CD4-positive, alpha-beta memory T cell (primary cell): ENCODE measurements around the gene PREX1. TPM values are rescaled to one million over a fixed set of nuclear protein-coding genes. Genes with fewer than 3 reads are reported as not detected.
A peak's percentile ranks its signal among the peaks of the same experiment; 100 is the strongest.

Experiments
- CTCF ChIA-PET: fragments of 350-600 bp; sonication (Branson Sonifier 250); formaldehyde crosslinking; loops from one replicate; lab custom pipeline; 2021; ENCODE audit warnings: inconsistent platforms; ENCODE audit not compliant: partially characterized antibody; lab: Charles Lee
- POLR2A ChIA-PET: fragments of 350-600 bp; sonication (Branson Sonifier 250); formaldehyde crosslinking; loops from one replicate; lab custom pipeline; 2021; ENCODE audit not compliant: partially characterized antibody; lab: Charles Lee
- DNase-seq, 5 donors: peaks; one replicate each; pipeline versions ENCODE4 v3.0.0 to v3.0.0-alpha.2; 2020 to 2022; ENCODE audit warnings: mixed read lengths in 1 of 5
- H3K27ac ChIP-seq: one replicate; pipeline ENCODE4 v1.7.0; 2013; ENCODE audit warnings: low read depth, low read length
- H3K27me3 ChIP-seq: 2 replicates; pipeline ENCODE4 v1.7.0; 2013; ENCODE audit warnings: mild to moderate bottlenecking, low read length, moderate library complexity; ENCODE audit not compliant: insufficient read depth
- H3K36me3 ChIP-seq: 2 replicates; pipeline ENCODE4 v1.7.0; 2013; ENCODE audit warnings: mild to moderate bottlenecking, low read length, moderate library complexity; ENCODE audit not compliant: insufficient read depth
- H3K4me1 ChIP-seq: 2 replicates; pipeline ENCODE4 v1.7.0; 2013; ENCODE audit warnings: mild to moderate bottlenecking, low read length, moderate library complexity; ENCODE audit not compliant: insufficient read depth
- H3K4me3 ChIP-seq, 2 donors: one replicate each; pipeline ENCODE4 v1.7.0; 2013; ENCODE audit warnings: low read length in 2 of 2, mild to moderate bottlenecking in 1 of 2
- H3K9me3 ChIP-seq, 2 donors: one replicate each; pipeline ENCODE4 v1.7.0; 2013; ENCODE audit warnings: low read length in 2 of 2, control low read depth in 1 of 2; ENCODE audit not compliant: control insufficient read depth in 1 of 2
- H3K27ac Mint-ChIP-seq, 7 donors: one replicate each; pipeline ENCODE4 v1.8.0; 2020 to 2021; ENCODE audit warnings: mixed read lengths in 7 of 7, mild to moderate bottlenecking in 6 of 7, inconsistent platforms in 3 of 7, moderate library complexity in 3 of 7
- H3K27me3 Mint-ChIP-seq, 2 donors: one replicate each; pipeline ENCODE4 v1.8.0; 2020 to 2021; ENCODE audit warnings: mixed read lengths in 2 of 2
- H3K36me3 Mint-ChIP-seq, 2 donors: one replicate each; pipeline ENCODE4 v1.8.0; 2020 to 2021; ENCODE audit warnings: mixed read lengths in 2 of 2, inconsistent platforms in 1 of 2, mild to moderate bottlenecking in 1 of 2
- H3K4me1 Mint-ChIP-seq, 4 donors: one replicate each; pipeline ENCODE4 v1.8.0; 2020 to 2021; ENCODE audit warnings: mixed read lengths in 4 of 4, mild to moderate bottlenecking in 1 of 4
- H3K4me3 Mint-ChIP-seq, 8 donors: one replicate each; pipeline ENCODE4 v1.8.0; 2020 to 2021; ENCODE audit warnings: mixed read lengths in 8 of 8, mild to moderate bottlenecking in 7 of 8, moderate library complexity in 6 of 8, inconsistent platforms in 3 of 8
- H3K9me3 Mint-ChIP-seq, 8 donors: one replicate each; pipeline ENCODE4 v1.8.0; 2020 to 2021; ENCODE audit warnings: mixed read lengths in 8 of 8, mild to moderate bottlenecking in 5 of 8, inconsistent platforms in 3 of 8, moderate library complexity in 1 of 8
- intact Hi-C: fragments of 100-400 bp; cut with micrococcal nuclease; formaldehyde crosslinking; loops from one replicate; pipeline ENCODE4 v1.15.1; 2023
- polyA plus RNA-seq, 2 donors: library from polyadenylated mRNA; unstranded; fragments of 300-500 nt; fragmentation: Illumina TruSeq; gene quantifications; one replicate each; pipeline ENCODE4 v1.2.3, GENCODE V29; 2021
- total RNA-seq, 2 experiments: library from RNA; stranded (reverse); gene quantifications; one replicate each; pipeline ENCODE4 v1.2.3, GENCODE V29; 2021

PREX1 gene
- total and polyA plus RNA-seq, 4 experiments from 2014 or later, result 10.6 to 165 (median 122) TPM

- Histone ChIP-seq H3K36me3 (peaks cover 42% of the 10 kb centered on the region), H3K9me3 (no peaks in the 10 kb centered on the region), H3K27ac (no peak overlapping the region), H3K4me3 (no peak overlapping the region), H3K4me1 (peaks cover 40% of the 10 kb centered on the region), H3K27me3 (no peaks in the 10 kb centered on the region)
- CTCF ChIA-PET, result no interaction called here
- peaks cover 42 to 64% of the 10 kb centered on the region in 2 donors for H3K36me3 Mint-ChIP-seq
- peak overlapping the region in 2 of 7 donors; percentile 37 to 44 for H3K27ac Mint-ChIP-seq
- intact Hi-C loops, result no loop called here
- H3K4me3 Mint-ChIP-seq, result no peak overlapping the region
- no peak for DNase-seq
- H3K9me3 Mint-ChIP-seq, result peaks cover 0 to 2% (median 0%) of the 10 kb centered on the region in 8 donors
- POLR2A ChIA-PET, result no interaction called here
- H3K27me3 Mint-ChIP-seq, result no peaks in the 10 kb centered on the region
- H3K4me1 Mint-ChIP-seq, result peaks cover 27 to 58% (median 47%) of the 10 kb centered on the region in 4 donors
Measured at GRCh38 chr20:48744515-48744914, 83.3 kb downstream of the PREX1 start.

DNA sequence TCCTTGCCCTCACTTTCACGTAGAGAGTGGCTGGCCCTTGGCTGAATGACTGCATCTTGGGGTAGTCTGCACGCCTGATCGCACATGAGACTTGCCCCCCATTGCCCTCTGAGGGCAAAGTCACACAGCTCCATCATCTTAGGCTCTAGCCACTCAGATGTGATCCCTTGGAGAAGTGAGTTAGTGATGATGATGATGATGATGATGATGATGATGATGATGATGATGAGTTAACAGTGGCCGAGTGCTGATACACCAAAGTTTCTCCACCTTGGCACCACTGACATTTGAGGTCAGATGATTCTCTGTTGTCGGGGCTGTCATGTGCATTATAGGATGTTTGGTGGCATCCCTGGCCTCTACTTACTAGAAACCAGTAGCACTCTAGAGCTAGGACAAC lies 84.0 kb downstream of the PREX1 start:
- Mint-ChIP-seq H3K36me3 (peaks cover 46 to 69% of the 10 kb centered on the region in 2 donors), H3K4me1 (peaks cover 28 to 58% (median 48%) of the 10 kb centered on the region in 4 donors), H3K9me3 (peaks cover 0 to 2% (median 0%) of the 10 kb centered on the region in 8 donors), H3K27me3 (no peaks in the 10 kb centered on the region), H3K4me3 (no peak overlapping the region), H3K27ac (peak overlapping the region in 4 of 7 donors; percentile 6 to 46 (median 36))
- H3K4me3 ChIP-seq, result no peak overlapping the region
- peaks cover 42% of the 10 kb centered on the region for H3K36me3 ChIP-seq
- CTCF ChIA-PET, result no interaction called here
- no peak for DNase-seq
- H3K4me1 ChIP-seq, result peaks cover 40% of the 10 kb centered on the region
- no peak overlapping the region for H3K27ac ChIP-seq
- intact Hi-C loops, result no loop called here
- H3K27me3 ChIP-seq, result no peaks in the 10 kb centered on the region
- H3K9me3 ChIP-seq, result no peaks in the 10 kb centered on the region
- POLR2A ChIA-PET, result interaction anchor here (1.2 to 1.3 kb wide), 2 partner anchors 17 to 86 kb away, joined by 3 to 4 read pairs; no protein-coding TSS in a partner anchor

GRCh38 chr20:48742912-48743680 lies 84.7 kb downstream of the PREX1 start:
- no peak overlapping the region for H3K4me3 Mint-ChIP-seq
- Histone ChIP-seq H3K27me3 (no peaks in the 10 kb centered on the region), H3K4me3 (no peak overlapping the region), H3K9me3 (no peaks in the 10 kb centered on the region), H3K27ac (no peak overlapping the region), H3K4me1 (peaks cover 40% of the 10 kb centered on the region), H3K36me3 (peaks cover 43% of the 10 kb centered on the region)
- intact Hi-C loops, result no loop called here
- peak overlapping the region in 5 of 7 donors; percentile 19 to 84 (median 38) for H3K27ac Mint-ChIP-seq
- peaks cover 0 to 2% (median 0%) of the 10 kb centered on the region in 8 donors for H3K9me3 Mint-ChIP-seq
- CTCF ChIA-PET, result no interaction called here
- no peak for DNase-seq
- no peaks in the 10 kb centered on the region for H3K27me3 Mint-ChIP-seq
- POLR2A ChIA-PET, result interaction anchor here (1.2 to 1.3 kb wide), 2 partner anchors 18 to 86 kb away, joined by 3 to 4 read pairs; no protein-coding TSS in a partner anchor
- peaks cover 39 to 66% of the 10 kb centered on the region in 2 donors for H3K36me3 Mint-ChIP-seq
- peaks cover 28 to 58% (median 47%) of the 10 kb centered on the region in 4 donors for H3K4me1 Mint-ChIP-seq

- H3K4me1 Mint-ChIP-seq, result peaks cover 33 to 62% (median 50%) of the 10 kb centered on the region in 4 donors
- ChIA-PET POLR2A (no interaction called here), CTCF (no interaction called here)
- no peak overlapping the region for H3K4me3 Mint-ChIP-seq
- Histone ChIP-seq H3K9me3 (no peaks in the 10 kb centered on the region), H3K27me3 (no peaks in the 10 kb centered on the region), H3K27ac (no peak overlapping the region), H3K36me3 (peaks cover 51% of the 10 kb centered on the region), H3K4me1 (peaks cover 43% of the 10 kb centered on the region), H3K4me3 (no peak overlapping the region)
- peaks cover 42 to 72% of the 10 kb centered on the region in 2 donors for H3K36me3 Mint-ChIP-seq
- intact Hi-C loops, result no loop called here
- H3K27ac Mint-ChIP-seq, result peak overlapping the region in 3 of 7 donors; percentile 47 to 61 (median 58)
- H3K9me3 Mint-ChIP-seq, result peaks cover 0 to 2% (median 0%) of the 10 kb centered on the region in 8 donors
- no peaks in the 10 kb centered on the region for H3K27me3 Mint-ChIP-seq
- DNase-seq, result no peak
Measured at GRCh38 chr20:48742233-48742632, 85.6 kb downstream of the PREX1 start.

DNA sequence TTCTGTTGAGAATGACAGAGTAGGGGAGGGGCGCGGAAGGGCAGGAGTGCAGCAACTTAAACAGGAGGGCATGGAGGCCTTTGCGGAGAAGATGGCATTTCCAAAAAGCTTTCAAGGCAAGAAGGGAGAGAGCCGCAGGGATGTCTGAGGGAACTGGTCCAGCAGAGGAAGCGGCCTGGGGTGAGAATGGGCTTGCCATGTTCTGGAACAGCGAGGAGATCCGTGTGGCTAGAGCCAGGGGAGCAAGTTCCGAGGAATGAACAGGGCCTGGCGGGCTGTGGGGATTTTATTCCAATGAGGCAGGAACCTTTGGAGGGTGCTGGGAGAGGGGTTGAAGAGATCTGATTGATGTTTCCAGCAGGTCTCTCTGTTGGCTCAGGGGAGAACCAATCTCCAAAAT lies 86.1 kb downstream of the PREX1 start:
- CTCF ChIA-PET, result no interaction called here

DNA sequence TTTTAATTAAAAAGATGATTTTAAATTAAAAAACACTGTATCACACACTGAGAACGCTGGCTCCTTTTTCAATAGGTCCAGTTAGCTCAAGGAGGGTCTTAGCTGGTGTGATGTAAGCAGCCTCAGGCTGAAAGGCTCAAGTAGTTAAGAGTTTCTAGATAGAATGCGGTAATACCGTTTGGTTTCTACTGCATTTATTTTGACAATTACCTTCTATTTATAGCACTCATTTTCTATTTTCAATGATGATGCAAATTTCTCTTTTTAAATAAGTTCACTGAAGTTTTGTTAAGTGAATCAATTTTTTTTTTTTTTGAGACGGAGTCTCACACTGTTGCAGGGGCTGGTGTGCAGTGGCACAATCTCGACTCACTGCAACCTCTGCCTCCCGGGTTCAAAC lies 87.1 kb downstream of the PREX1 start:
- H3K4me1 Mint-ChIP-seq, result peaks cover 42 to 72% (median 60%) of the 10 kb centered on the region in 4 donors
- H3K27me3 Mint-ChIP-seq, result no peaks in the 10 kb centered on the region
- ChIA-PET POLR2A (interaction anchor here (0.8 to 4.2 kb wide), 4 partner anchors 11 to 86 kb away, joined by 3 to 16 read pairs (median 10); partner anchors contain the start of gene PREX1), CTCF (no interaction called here)
- peaks cover 39 to 79% of the 10 kb centered on the region in 2 donors for H3K36me3 Mint-ChIP-seq
- no peak overlapping the region for H3K27ac Mint-ChIP-seq
- no peak overlapping the region for H3K4me3 ChIP-seq
- DNase-seq, result no peak
- no peaks in the 10 kb centered on the region for H3K27me3 ChIP-seq
- intact Hi-C loops, result no loop called here
- H3K36me3 ChIP-seq, result peaks cover 58% of the 10 kb centered on the region
- H3K4me3 Mint-ChIP-seq, result no peak overlapping the region
- peaks cover 58% of the 10 kb centered on the region for H3K4me1 ChIP-seq
- H3K27ac ChIP-seq, result no peak overlapping the region
- H3K9me3 Mint-ChIP-seq, result peaks cover 0 to 2% (median 0%) of the 10 kb centered on the region in 8 donors
- H3K9me3 ChIP-seq, result no peaks in the 10 kb centered on the region

More for the DNA sequence above, 86.1 kb downstream of the PREX1 start:
- H3K4me3 Mint-ChIP-seq, result no peak overlapping the region
- peaks cover 0 to 2% (median 0%) of the 10 kb centered on the region in 8 donors for H3K9me3 Mint-ChIP-seq
- H3K27me3 Mint-ChIP-seq, result no peaks in the 10 kb centered on the region
- peaks cover 37 to 67% (median 55%) of the 10 kb centered on the region in 4 donors for H3K4me1 Mint-ChIP-seq
- H3K4me1 ChIP-seq, result peaks cover 49% of the 10 kb centered on the region
- DNase-seq, result no peak
- peaks cover 53% of the 10 kb centered on the region for H3K36me3 ChIP-seq
- H3K4me3 ChIP-seq, result no peak overlapping the region
- H3K27ac ChIP-seq, result no peak overlapping the region
- intact Hi-C loops, result no loop called here
- POLR2A ChIA-PET, result interaction anchor here (4.2 kb wide), 1 partner anchor 85 kb away, joined by 16 read pairs; the partner anchor contains the start of gene PREX1
- no peaks in the 10 kb centered on the region for H3K27me3 ChIP-seq
- peaks cover 42 to 77% of the 10 kb centered on the region in 2 donors for H3K36me3 Mint-ChIP-seq
- no peaks in the 10 kb centered on the region for H3K9me3 ChIP-seq
- H3K27ac Mint-ChIP-seq, result peak overlapping the region in 5 of 7 donors; percentile 42 to 78 (median 61)

- Mint-ChIP-seq H3K27ac (peak overlapping the region in 4 of 7 donors; percentile 47 to 92 (median 80)), H3K27me3 (no peaks in the 10 kb centered on the region), H3K4me3 (peak overlapping the region in 1 of 8 donors; percentile 46), H3K4me1 (peaks cover 39 to 72% (median 58%) of the 10 kb centered on the region in 4 donors), H3K36me3 (peaks cover 35 to 78% of the 10 kb centered on the region in 2 donors), H3K9me3 (peaks cover 0 to 2% (median 0%) of the 10 kb centered on the region in 8 donors)
- intact Hi-C loops, result no loop called here
- ChIA-PET CTCF (interaction anchor here (1.2 kb wide), 1 partner anchor 137 kb away, joined by 3 read pairs; no protein-coding TSS in a partner anchor), POLR2A (interaction anchor here (0.8 to 4.2 kb wide), 5 partner anchors 12 to 87 kb away, joined by 3 to 16 read pairs (median 8); partner anchors contain the start of gene PREX1)
- Histone ChIP-seq H3K27me3 (no peaks in the 10 kb centered on the region), H3K4me3 (no peak overlapping the region), H3K36me3 (peaks cover 63% of the 10 kb centered on the region), H3K27ac (peak overlapping the region; percentile 21), H3K4me1 (peaks cover 63% of the 10 kb centered on the region), H3K9me3 (no peaks in the 10 kb centered on the region)
- DNase-seq, result no peak
Measured at GRCh38 chr20:48740292-48740649, 87.5 kb downstream of the PREX1 start.
